Liver (tissue), 9 donors: ENCODE measurements around the gene OFD1. TPM values are rescaled to one million over a fixed set of nuclear protein-coding genes. Genes with fewer than 3 reads are reported as not detected.

Experiments used
- DNase-seq: peaks from one replicate; pipeline ENCODE4 v3.0.0-alpha.2; 2017; ENCODE audit warnings: low spot score
- H3K27ac ChIP-seq, 2 donors: one replicate each; pipeline ENCODE4 v1.7.0; 2013; ENCODE audit warnings: inconsistent platforms in 2 of 2, low read length in 2 of 2, control low read depth in 1 of 2, low read depth in 1 of 2, mild to moderate bottlenecking in 1 of 2
- H3K27me3 ChIP-seq, 4 donors: one replicate each; pipeline versions ENCODE4 v1.6.1 to v1.7.0; 2013; ENCODE audit warnings: low read length in 3 of 4, inconsistent platforms in 1 of 4, mild to moderate bottlenecking in 1 of 4, moderate library complexity in 1 of 4; ENCODE audit not compliant: control insufficient read depth in 4 of 4, insufficient read depth in 4 of 4
- H3K36me3 ChIP-seq, 4 donors: one replicate each; pipeline versions ENCODE4 v1.6.1 to v1.7.0; 2013; ENCODE audit warnings: low read length in 3 of 4, mild to moderate bottlenecking in 3 of 4, low read depth in 1 of 4, moderate library complexity in 1 of 4; ENCODE audit not compliant: control insufficient read depth in 4 of 4, insufficient read depth in 3 of 4
- H3K4me1 ChIP-seq, 4 donors: one replicate each; pipeline versions ENCODE4 v1.6.1 to v1.7.0; 2013; ENCODE audit warnings: low read length in 3 of 4, mild to moderate bottlenecking in 3 of 4, moderate library complexity in 1 of 4; ENCODE audit not compliant: control insufficient read depth in 4 of 4, insufficient read depth in 4 of 4
- H3K4me3 ChIP-seq, 3 donors: one replicate each; pipeline versions ENCODE4 v1.6.1 to v1.7.0; 2013; ENCODE audit warnings: low read length in 3 of 3, control low read depth in 1 of 3, low read depth in 1 of 3, mild to moderate bottlenecking in 1 of 3
- H3K9ac ChIP-seq, 2 donors: one replicate each; pipeline ENCODE4 v1.7.0; 2013; ENCODE audit warnings: low read length in 2 of 2, mild to moderate bottlenecking in 2 of 2, moderate library complexity in 2 of 2, control low read depth in 1 of 2, low read depth in 1 of 2
- H3K9me3 ChIP-seq, 4 donors: one replicate each; pipeline versions ENCODE4 v1.6.1 to v1.7.0; 2013; ENCODE audit warnings: low read length in 3 of 4; ENCODE audit not compliant: control insufficient read depth in 4 of 4
- CTCF ChIP-seq: fragments of 150-350 bp; IDR thresholded peaks from 2 replicates; pipeline ENCODE4 v1.5.1; 2017; ENCODE audit warnings: improper control_type of control experiment, low read depth, low read length; ENCODE audit not compliant: missing input control
- EGR1 ChIP-seq, 2 donors: IDR thresholded peaks; 2 replicates each; pipeline ENCODE4 v1.6.1; 2016 to 2018; ENCODE audit warnings: antibody characterized with exemption in 2 of 2, low read depth in 2 of 2
- FOXA1 ChIP-seq: IDR thresholded peaks from 2 replicates; pipeline ENCODE4 v1.6.1; 2016; ENCODE audit warnings: antibody characterized with exemption
- FOXA2 ChIP-seq: IDR thresholded peaks from 2 replicates; pipeline ENCODE4 v1.6.1; 2016; ENCODE audit warnings: antibody characterized with exemption
- GABPA ChIP-seq, 2 donors: IDR thresholded peaks in 1 of 2; conservative IDR thresholded peaks in 1 of 2; 2 replicates each; pipeline ENCODE4 v1.6.1; 2016; ENCODE audit warnings: antibody characterized with exemption in 2 of 2, mild to moderate bottlenecking in 1 of 2, moderate library complexity in 1 of 2
- HNF4A ChIP-seq, 2 donors: conservative IDR thresholded peaks; 2 replicates each; pipeline ENCODE4 v1.6.1; 2016; ENCODE audit warnings: antibody characterized with exemption in 2 of 2, mild to moderate bottlenecking in 2 of 2
- HNF4G ChIP-seq: IDR thresholded peaks from 2 replicates; pipeline ENCODE4 v1.6.1; 2016; ENCODE audit warnings: antibody characterized with exemption
- JUND ChIP-seq, 2 donors: IDR thresholded peaks; 2 replicates each; pipeline ENCODE4 v1.6.1; 2016; ENCODE audit warnings: antibody characterized with exemption in 2 of 2
- MAX ChIP-seq: IDR thresholded peaks from 2 replicates; pipeline ENCODE4 v1.6.1; 2016; ENCODE audit warnings: antibody characterized with exemption
- NR2F2 ChIP-seq: IDR thresholded peaks from 2 replicates; pipeline ENCODE4 v1.6.1; 2016; ENCODE audit warnings: antibody characterized with exemption
- RAD21 ChIP-seq, 2 donors: IDR thresholded peaks; 2 replicates each; pipeline ENCODE4 v1.6.1; 2016; ENCODE audit warnings: antibody characterized with exemption in 2 of 2, mild to moderate bottlenecking in 2 of 2
- RXRA ChIP-seq, 2 donors: IDR thresholded peaks; 2 replicates each; pipeline ENCODE4 v1.6.1; 2017 to 2018; ENCODE audit warnings: antibody characterized with exemption in 2 of 2, mild to moderate bottlenecking in 1 of 2
- SP1 ChIP-seq: IDR thresholded peaks from 2 replicates; pipeline ENCODE4 v1.6.1; 2018; ENCODE audit warnings: antibody characterized with exemption, mild to moderate bottlenecking
- TAF1 ChIP-seq: conservative IDR thresholded peaks from 2 replicates; pipeline ENCODE4 v1.6.1; 2016; ENCODE audit warnings: antibody characterized with exemption, mild to moderate bottlenecking
- YY1 ChIP-seq: IDR thresholded peaks from 2 replicates; pipeline ENCODE4 v1.6.1; 2016; ENCODE audit warnings: antibody characterized with exemption, mild to moderate bottlenecking
- ZBTB33 ChIP-seq: IDR thresholded peaks from 2 replicates; pipeline ENCODE4 v1.6.1; 2016; ENCODE audit warnings: antibody characterized with exemption
- polyA plus RNA-seq, 2 donors: library from polyadenylated mRNA; stranded (reverse) in 1 of 2; unstranded in 1 of 2; fragments of 200-250 nt in 1 of 2; fragments of >200 nt in 1 of 2; fragmentation: Nextera tagmentation in 1 of 2; extraction: Ambion mirVana in 1 of 2; gene quantifications; one replicate each; pipeline versions ENCODE4 v1.2.1 to v1.2.3, GENCODE V29; 2013 to 2015
- total RNA-seq, 2 donors: library from RNA; depleted of rRNA; stranded (reverse); fragments of >200 nt; gene quantifications; one replicate each; pipeline ENCODE4 v1.2.3, GENCODE V29; 2014
- TF ChIP-seq, protein P1 (sequence below): IDR thresholded peaks from 2 replicates; pipeline ENCODE4 v1.6.1; 2016; ENCODE audit warnings: antibody characterized with exemption, mild to moderate bottlenecking
- TF ChIP-seq, protein P2 (sequence below): IDR thresholded peaks from 2 replicates; pipeline ENCODE4 v1.6.1; 2016; ENCODE audit warnings: antibody characterized with exemption
- donor health status: healthy.
- donor health status: healthy.
- donor health status: healthy.
- donor health status: healthy.
- donor health status: healthy.

Gene OFD1
- total and polyA plus RNA-seq, 4 donors: 2.9 to 15.7 (median 9.6) TPM

GRCh38 chrX:13808293-13808692 is 73.7 kb downstream of the OFD1 start (continued):
- TF ChIP-seq, protein P1, sequence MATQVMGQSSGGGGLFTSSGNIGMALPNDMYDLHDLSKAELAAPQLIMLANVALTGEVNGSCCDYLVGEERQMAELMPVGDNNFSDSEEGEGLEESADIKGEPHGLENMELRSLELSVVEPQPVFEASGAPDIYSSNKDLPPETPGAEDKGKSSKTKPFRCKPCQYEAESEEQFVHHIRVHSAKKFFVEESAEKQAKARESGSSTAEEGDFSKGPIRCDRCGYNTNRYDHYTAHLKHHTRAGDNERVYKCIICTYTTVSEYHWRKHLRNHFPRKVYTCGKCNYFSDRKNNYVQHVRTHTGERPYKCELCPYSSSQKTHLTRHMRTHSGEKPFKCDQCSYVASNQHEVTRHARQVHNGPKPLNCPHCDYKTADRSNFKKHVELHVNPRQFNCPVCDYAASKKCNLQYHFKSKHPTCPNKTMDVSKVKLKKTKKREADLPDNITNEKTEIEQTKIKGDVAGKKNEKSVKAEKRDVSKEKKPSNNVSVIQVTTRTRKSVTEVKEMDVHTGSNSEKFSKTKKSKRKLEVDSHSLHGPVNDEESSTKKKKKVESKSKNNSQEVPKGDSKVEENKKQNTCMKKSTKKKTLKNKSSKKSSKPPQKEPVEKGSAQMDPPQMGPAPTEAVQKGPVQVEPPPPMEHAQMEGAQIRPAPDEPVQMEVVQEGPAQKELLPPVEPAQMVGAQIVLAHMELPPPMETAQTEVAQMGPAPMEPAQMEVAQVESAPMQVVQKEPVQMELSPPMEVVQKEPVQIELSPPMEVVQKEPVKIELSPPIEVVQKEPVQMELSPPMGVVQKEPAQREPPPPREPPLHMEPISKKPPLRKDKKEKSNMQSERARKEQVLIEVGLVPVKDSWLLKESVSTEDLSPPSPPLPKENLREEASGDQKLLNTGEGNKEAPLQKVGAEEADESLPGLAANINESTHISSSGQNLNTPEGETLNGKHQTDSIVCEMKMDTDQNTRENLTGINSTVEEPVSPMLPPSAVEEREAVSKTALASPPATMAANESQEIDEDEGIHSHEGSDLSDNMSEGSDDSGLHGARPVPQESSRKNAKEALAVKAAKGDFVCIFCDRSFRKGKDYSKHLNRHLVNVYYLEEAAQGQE: no peak
- TF ChIP-seq RAD21 (IDR thresholded peaks at IDR 0.05): no peak
- no peak for TF ChIP-seq GABPA (IDR thresholded peaks at IDR 0.05 in 1 of 2, conservative IDR thresholded peaks at IDR 0.05 in 1 of 2)
- TF ChIP-seq, protein P2, sequence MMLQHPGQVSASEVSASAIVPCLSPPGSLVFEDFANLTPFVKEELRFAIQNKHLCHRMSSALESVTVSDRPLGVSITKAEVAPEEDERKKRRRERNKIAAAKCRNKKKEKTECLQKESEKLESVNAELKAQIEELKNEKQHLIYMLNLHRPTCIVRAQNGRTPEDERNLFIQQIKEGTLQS: no peak
- TF ChIP-seq MAX: no peak

DNA sequence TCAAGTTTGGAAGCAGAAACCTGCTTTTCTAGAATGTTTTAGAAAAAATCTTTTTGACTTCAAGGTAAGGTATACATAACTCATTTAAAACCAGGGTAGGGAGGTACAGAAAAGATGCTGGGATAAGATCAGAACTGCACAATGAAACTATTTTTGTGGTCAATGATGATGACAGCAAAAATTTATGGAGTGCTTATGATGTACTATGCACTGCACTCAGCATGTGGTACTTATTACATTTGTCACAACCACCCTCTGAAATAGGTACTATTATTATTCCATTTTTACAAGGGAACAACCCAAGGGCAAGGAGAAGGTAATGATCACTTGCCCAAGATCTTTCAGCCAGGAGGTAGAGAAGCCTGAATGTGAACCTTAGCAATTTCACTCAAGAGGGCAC is 74.3 kb downstream of the OFD1 start:
- H3K9ac ChIP-seq: no peak overlapping the region
- no peak for DNase-seq

More for the DNA sequence above, 74.3 kb downstream of the OFD1 start:
- no peaks in the 10 kb centered on the region for H3K27me3 ChIP-seq
- no peak overlapping the region for H3K4me3 ChIP-seq
- H3K4me1 ChIP-seq: no peaks in the 10 kb centered on the region
- H3K9me3 ChIP-seq: no peaks in the 10 kb centered on the region
- no peak overlapping the region for H3K27ac ChIP-seq
- TF ChIP-seq GABPA (IDR thresholded peaks at IDR 0.05 in 1 of 2, conservative IDR thresholded peaks at IDR 0.05 in 1 of 2) (no peak), NR2F2 (no peak), RXRA (IDR thresholded peaks at IDR 0.05) (no peak), FOXA1 (no peak), CTCF (no peak), MAX (no peak), ZBTB33 (no peak), JUND (IDR thresholded peaks at IDR 0.05) (no peak), YY1 (no peak), EGR1 (IDR thresholded peaks at IDR 0.05; ENCODE audit: low read depth in 2 of 2) (no peak), RAD21 (IDR thresholded peaks at IDR 0.05) (no peak), HNF4A (conservative IDR thresholded peaks at IDR 0.05) (no peak), SP1 (no peak), TAF1 (no peak), HNF4G (no peak), FOXA2 (no peak)
- TF ChIP-seq, protein P1: no peak
- TF ChIP-seq, protein P2: no peak
- no peaks in the 10 kb centered on the region for H3K36me3 ChIP-seq
